ENCODE data around the gene DLGAP1. TPM values are rescaled to one million over a fixed set of nuclear protein-coding genes. Genes with fewer than 3 reads are reported as not detected.

The DLGAP1 gene
- total RNA-seq, 1 experiment from 2014 or later: 23.2 TPM

DNA sequence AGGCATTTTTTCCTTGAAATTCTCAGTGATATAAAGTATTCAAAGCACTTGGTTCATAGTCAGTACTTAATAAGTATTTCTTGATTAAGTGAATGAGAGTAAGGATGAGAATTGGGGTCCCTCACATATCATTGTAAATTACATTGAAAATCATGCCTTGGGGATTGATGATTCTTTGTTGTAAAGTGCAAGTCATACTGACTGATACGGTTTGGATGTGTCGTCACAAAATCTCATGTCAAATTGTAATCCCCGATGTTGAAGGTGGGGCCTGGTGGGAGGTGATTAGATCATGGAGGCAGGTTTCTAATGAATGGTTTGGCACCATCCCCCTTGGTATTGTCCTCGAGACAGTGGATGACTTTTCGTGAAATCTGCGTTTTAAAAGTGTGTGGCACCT lies 385.9 kb downstream of the DLGAP1 start:
- WGBS (ENCODE audit: extremely low coverage, insufficient read length, low lambda C conversion rate): no CpG with 5 or more reads among the region's 6 CpGs
- H4K8ac ChIP-seq (replicated peaks; ENCODE audit: insufficient read length, low read depth, low read length): no peak overlapping the region
- no peak overlapping the region for H4K5ac ChIP-seq (ENCODE audit: insufficient read length, low read depth, low read length)

More for the DNA sequence above, 385.9 kb downstream of the DLGAP1 start:
- Histone ChIP-seq H2BK5ac (ENCODE audit: insufficient read length, low read length) (no peak overlapping the region), H3T11ph (ENCODE audit: low read length) (no peak overlapping the region), H3K23me2 (ENCODE audit: insufficient read length, low read depth, low read length, poor library complexity, severe bottlenecking) (no peaks in the 10 kb centered on the region), H4K91ac (ENCODE audit: insufficient read length, low read depth, low read length) (no peak overlapping the region), H2BK20ac (ENCODE audit: low read depth, low read length, poor library complexity, severe bottlenecking) (no peak overlapping the region), H3K4ac (ENCODE audit: low read depth, low read length) (no peak overlapping the region), H3K9ac (ENCODE audit: extremely low read depth, insufficient read length, low read length) (no peak overlapping the region), H3K27me3 (ENCODE audit: insufficient read depth, low read length) (no peaks in the 10 kb centered on the region), H3K56ac (ENCODE audit: insufficient read length, low read depth, low read length) (no peak overlapping the region), H2BK12ac (ENCODE audit: insufficient read length, low read depth, low read length) (no peak overlapping the region), H3K4me2 (ENCODE audit: insufficient read depth, insufficient read length, low read length) (no peak overlapping the region), H3K79me1 (ENCODE audit: insufficient read depth, low read depth, low read length, poor library complexity, severe bottlenecking) (no peaks in the 10 kb centered on the region), H3K23ac (ENCODE audit: insufficient read length, low read depth, low read length) (no peak overlapping the region), H3K9me3 (ENCODE audit: control insufficient read depth, low read depth, low read length) (no peaks in the 10 kb centered on the region), H3K79me2 (ENCODE audit: insufficient read depth, low read length) (no peaks in the 10 kb centered on the region), H2BK120ac (ENCODE audit: low read depth, low read length, poor library complexity, severe bottlenecking) (no peak overlapping the region), H4K20me1 (ENCODE audit: control insufficient read depth, insufficient read depth, insufficient read length) (no peaks in the 10 kb centered on the region), H2AK5ac (ENCODE audit: insufficient read length, low read length) (no peak overlapping the region), H3K4me1 (ENCODE audit: insufficient read depth, low read length) (no peaks in the 10 kb centered on the region), H2AFZ (ENCODE audit: low read length) (no peak overlapping the region), H3K14ac (ENCODE audit: insufficient read depth, low read length) (no peak overlapping the region), H3K27ac (ENCODE audit: insufficient read length, low read depth, low read length) (no peak overlapping the region), H2BK15ac (ENCODE audit: low read depth, low read length) (no peak overlapping the region), H3K18ac (ENCODE audit: insufficient read length, low read depth, low read length) (no peak overlapping the region)
- Mint-ChIP-seq H3K4me1 (peaks cover 6 to 12% of the 10 kb centered on the region in 2 experiments), H3K4me3 (no peak overlapping the region), H3K27ac (no peak overlapping the region), H3K27me3 (ENCODE audit: low read depth) (no peaks in the 10 kb centered on the region), H3K9me3 (peaks cover 37 to 44% of the 10 kb centered on the region in 2 experiments), H3K36me3 (ENCODE audit: insufficient read depth in 1 of 3, low read depth in 3 of 3) (peaks cover 35 to 49% (median 41%) of the 10 kb centered on the region in 3 experiments)
- TF ChIP-seq CTCF (conservative IDR thresholded peaks at IDR 0.05): no peak
- DNase-seq: no peak
